Measurements from ENCODE around the gene USP6NL. TPM values are rescaled to one million over a fixed set of nuclear protein-coding genes. Genes with fewer than 3 reads are reported as not detected.

USP6NL gene
- total and polyA plus RNA-seq, 9 of the 15 experiments (the other 6 are each of a cell fraction or from before 2014, with no cell fraction given) = 3.2 to 26.6 (median 19.8) TPM

DNA sequence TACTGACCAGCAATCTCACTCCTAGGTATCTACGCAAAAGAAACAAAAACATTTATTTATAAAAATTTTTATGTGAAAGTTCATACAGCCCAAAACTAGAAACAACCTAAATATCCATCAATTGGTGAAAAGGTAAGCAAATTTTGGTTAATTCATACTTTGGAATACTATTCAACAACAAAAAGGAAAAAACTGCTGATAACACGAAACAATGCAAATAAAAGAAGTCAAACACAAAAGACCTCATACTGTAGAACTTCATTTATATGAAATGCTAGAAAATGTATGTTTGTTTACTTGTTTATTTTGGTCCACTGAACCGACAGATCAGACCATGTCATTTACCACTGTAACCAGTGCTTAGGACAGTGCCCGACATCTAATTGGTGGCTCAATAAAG is 60.3 kb downstream of the USP6NL start:
- CTCF ChIA-PET (ENCODE audit: low intra/inter-chr PET ratio) = no interaction called here

More for the DNA sequence above, 60.3 kb downstream of the USP6NL start:
- Histone ChIP-seq H3K4me2 (ENCODE audit: insufficient read depth, low read length) (no peak overlapping the region), H3K9me3 (replicated peaks; ENCODE audit: control insufficient read depth, insufficient read depth, low read depth, low read length) (no peaks in the 10 kb centered on the region), H2AFZ (ENCODE audit: low read depth, low read length) (no peak overlapping the region), H3K9me1 (ENCODE audit: control insufficient read depth, insufficient read depth, low read length) (no peaks in the 10 kb centered on the region), H3K9ac (ENCODE audit: insufficient read depth in 1 of 2, low read depth in 2 of 2, low read length in 2 of 2) (no peak overlapping the region), H3K27ac (ENCODE audit: extremely low read depth, low read depth, low read length) (peak overlapping the region; percentile 63; the same call in 1 of the 3 replicates), H3K36me3 (ENCODE audit: control insufficient read depth, insufficient read depth, low read length) (peaks cover 3% of the 10 kb centered on the region; the same call in 1 of the 3 replicates), H4K20me1 (replicated peaks; ENCODE audit: control insufficient read depth, insufficient read depth, low read length) (no peaks in the 10 kb centered on the region), H3K4me3 (no peak overlapping the region), H3K4me1 (replicated peaks in 1 of 2; ENCODE audit: control insufficient read depth in 2 of 2, insufficient read depth in 2 of 2, low read length in 2 of 2) (peaks cover 3 to 23% of the 10 kb centered on the region in 2 experiments; a peak in 2 of 5 replicates), H3K79me2 (ENCODE audit: control insufficient read depth, insufficient read depth, low read length) (peaks cover 89% of the 10 kb centered on the region), H3K27me3 (ENCODE audit: control insufficient read depth in 2 of 2, insufficient read depth in 2 of 2, low read length in 2 of 2) (no peaks in the 10 kb centered on the region)
- FAIRE-seq (no peak), DNase-seq (ENCODE audit: extremely low read depth in 1 of 4, low spot score in 3 of 4) (no peak), ATAC-seq (no peak)
- TF ChIP-seq MAFG (tag; conservative IDR thresholded peaks at IDR 0.05) (peak; percentile 49; the same call in 1 of the 2 replicates), C11orf30 (IDR thresholded peaks at IDR 0.05; ENCODE audit: low read depth) (peak; percentile 81), ZNF174 (CRISPR knock-in tag; IDR thresholded peaks at IDR 0.05) (no peak), MAFF (IDR thresholded peaks at IDR 0.05; ENCODE audit: low read length) (peak; percentile 30; the same call in 1 of the 2 replicates), ZNF316 (IDR thresholded peaks at IDR 0.05) (peak; percentile 91)
- TF ChIP-seq, protein P1, sequence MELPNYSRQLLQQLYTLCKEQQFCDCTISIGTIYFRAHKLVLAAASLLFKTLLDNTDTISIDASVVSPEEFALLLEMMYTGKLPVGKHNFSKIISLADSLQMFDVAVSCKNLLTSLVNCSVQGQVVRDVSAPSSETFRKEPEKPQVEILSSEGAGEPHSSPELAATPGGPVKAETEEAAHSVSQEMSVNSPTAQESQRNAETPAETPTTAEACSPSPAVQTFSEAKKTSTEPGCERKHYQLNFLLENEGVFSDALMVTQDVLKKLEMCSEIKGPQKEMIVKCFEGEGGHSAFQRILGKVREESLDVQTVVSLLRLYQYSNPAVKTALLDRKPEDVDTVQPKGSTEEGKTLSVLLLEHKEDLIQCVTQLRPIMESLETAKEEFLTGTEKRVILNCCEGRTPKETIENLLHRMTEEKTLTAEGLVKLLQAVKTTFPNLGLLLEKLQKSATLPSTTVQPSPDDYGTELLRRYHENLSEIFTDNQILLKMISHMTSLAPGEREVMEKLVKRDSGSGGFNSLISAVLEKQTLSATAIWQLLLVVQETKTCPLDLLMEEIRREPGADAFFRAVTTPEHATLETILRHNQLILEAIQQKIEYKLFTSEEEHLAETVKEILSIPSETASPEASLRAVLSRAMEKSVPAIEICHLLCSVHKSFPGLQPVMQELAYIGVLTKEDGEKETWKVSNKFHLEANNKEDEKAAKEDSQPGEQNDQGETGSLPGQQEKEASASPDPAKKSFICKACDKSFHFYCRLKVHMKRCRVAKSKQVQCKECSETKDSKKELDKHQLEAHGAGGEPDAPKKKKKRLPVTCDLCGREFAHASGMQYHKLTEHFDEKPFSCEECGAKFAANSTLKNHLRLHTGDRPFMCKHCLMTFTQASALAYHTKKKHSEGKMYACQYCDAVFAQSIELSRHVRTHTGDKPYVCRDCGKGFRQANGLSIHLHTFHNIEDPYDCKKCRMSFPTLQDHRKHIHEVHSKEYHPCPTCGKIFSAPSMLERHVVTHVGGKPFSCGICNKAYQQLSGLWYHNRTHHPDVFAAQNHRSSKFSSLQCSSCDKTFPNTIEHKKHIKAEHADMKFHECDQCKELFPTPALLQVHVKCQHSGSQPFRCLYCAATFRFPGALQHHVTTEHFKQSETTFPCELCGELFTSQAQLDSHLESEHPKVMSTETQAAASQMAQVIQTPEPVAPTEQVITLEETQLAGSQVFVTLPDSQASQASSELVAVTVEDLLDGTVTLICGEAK (IDR thresholded peaks at IDR 0.05) = 0 out of 2 replicates have a peak, but pooled peaks have one; percentile 39
- TF ChIP-seq, protein P1 (CRISPR knock-in tag; IDR thresholded peaks at IDR 0.05) = no peak
- 91% methylated on average over 4 of the region's 4 CpGs for WGBS (ENCODE audit: insufficient coverage, low coverage, missing lambda C conversion rate)
- intact Hi-C loops (cut with micrococcal nuclease) (no loop called here), in situ Hi-C loops (cut with MboI) (no loop called here)
- no TSS peak for BruUV-seq (replicated peaks)
- POLR2A ChIA-PET = interaction anchor here (1.1 kb wide), 1 partner anchor 11 kb away, joined by 3 read pairs; no protein-coding TSS in a partner anchor
